Smooth muscle cell (in vitro differentiated cells): ENCODE results near the gene PHF20. TPM values are rescaled to one million over a fixed set of nuclear protein-coding genes. Genes with fewer than 3 reads are reported as not detected.
"Not testable (repeated sequence)": the region's sequence is repeated elsewhere in the genome, so short reads cannot be mapped to it uniquely, and the experiment has no call there.

Source experiments
- DNase-seq: peaks from one replicate; lab custom pipeline; 2025; ENCODE audit not compliant: unreplicated experiment; lab: John Stamatoyannopoulos, UW
- H2AFZ ChIP-seq: fragments of 200-600 bp; sonication (generic); 2 replicates; pipeline ENCODE4 v1.6.0; 2016; ENCODE audit warnings: antibody characterized with exemption, low read depth, mild to moderate bottlenecking
- H3F3A ChIP-seq: fragments of 200-600 bp; sonication (generic); 2 replicates; pipeline ENCODE4 v1.6.0; 2017; ENCODE audit warnings: antibody characterized with exemption, low read depth
- H3K27ac ChIP-seq: fragments of 200-600 bp; sonication (generic); 2 replicates; pipeline ENCODE4 v1.5.1; 2016; ENCODE audit warnings: low read depth, mild to moderate bottlenecking
- H3K27me3 ChIP-seq: fragments of 200-600 bp; sonication (generic); 2 replicates; pipeline ENCODE4 v1.6.1; 2016; ENCODE audit warnings: low read depth, mild to moderate bottlenecking
- H3K36me3 ChIP-seq: fragments of 200-600 bp; sonication (generic); 2 replicates; pipeline ENCODE4 v1.5.1; 2016; ENCODE audit warnings: low read depth
- H3K4me1 ChIP-seq: fragments of 200-600 bp; sonication (generic); 2 replicates; pipeline ENCODE4 v1.5.1; 2016; ENCODE audit warnings: low read depth
- H3K4me2 ChIP-seq: fragments of 200-600 bp; sonication (generic); 2 replicates; pipeline ENCODE4 v1.6.0; 2016; ENCODE audit warnings: mild to moderate bottlenecking
- H3K4me3 ChIP-seq: fragments of 200-600 bp; sonication (generic); 2 replicates; pipeline ENCODE4 v1.5.1; 2016; ENCODE audit warnings: mild to moderate bottlenecking
- H3K79me2 ChIP-seq: fragments of 200-600 bp; sonication (generic); 2 replicates; pipeline ENCODE4 v1.6.0; 2016; ENCODE audit warnings: low read depth, mild to moderate bottlenecking
- H3K9ac ChIP-seq: fragments of 200-600 bp; sonication (generic); 2 replicates; pipeline ENCODE4 v1.6.0; 2016; ENCODE audit warnings: low read depth
- H3K9me3 ChIP-seq: fragments of 200-600 bp; sonication (generic); replicated peaks from 2 replicates; pipeline ENCODE4 v1.5.1; 2016; ENCODE audit warnings: low read depth
- H4K20me1 ChIP-seq: fragments of 200-600 bp; sonication (generic); 2 replicates; pipeline ENCODE4 v1.6.0; 2016; ENCODE audit warnings: low read depth
- CTCF ChIP-seq: fragments of 200-600 bp; sonication (generic); IDR thresholded peaks from 2 replicates; pipeline ENCODE4 v1.5.1; 2017; ENCODE audit warnings: borderline replicate concordance, mild to moderate bottlenecking, antibody characterized with exemption; ENCODE audit not compliant: insufficient read depth, poor library complexity, severe bottlenecking
- WGBS: methylation state at CpG from one replicate; pipeline ENCODE4 v1.1.7; 2016; ENCODE audit warnings: low lambda C conversion rate; 5-methylcytosine and 5-hydroxymethylcytosine counted together
- polyA plus RNA-seq: library from polyadenylated mRNA; unstranded; fragments of >200 nt; fragmentation: Nextera tagmentation; extraction: Ambion mirVana; gene quantifications from 2 replicates; pipeline ENCODE4 v1.2.1, GENCODE V29; 2016
- total RNA-seq: library from RNA; depleted of rRNA; stranded (reverse); fragments of >200 nt; gene quantifications from 2 replicates; pipeline ENCODE4 v1.2.3, GENCODE V29; 2014

PHF20 gene
- total RNA-seq: 24.5 and 27.4 TPM in 2 replicates
- 23.3 and 23.7 TPM in 2 replicates for polyA plus RNA-seq

- 14% methylated on average over 30 of the region's 87 CpGs for WGBS
- Histone ChIP-seq H3K79me2 (peaks cover 46% of the 10 kb centered on the region), H3K9me3 (no peaks in the 10 kb centered on the region), H3K27me3 (no peaks in the 10 kb centered on the region), H3K4me1 (peaks cover 19% of the 10 kb centered on the region), H3F3A (peaks cover 24% of the 10 kb centered on the region), H4K20me1 (peaks cover 17% of the 10 kb centered on the region), H3K4me2 (peak within 1 kb of the TSS; percentile 92), H3K9ac (peak within 1 kb of the TSS; percentile 86), H3K4me3 (peak within 1 kb of the TSS; percentile 75), H3K27ac (peak within 1 kb of the TSS; percentile 68), H2AFZ (peak within 1 kb of the TSS; percentile 35), H3K36me3 (no peaks in the 10 kb centered on the region)
- no peak for TF ChIP-seq CTCF
- DNase-seq: peak; percentile 98
Observed at GRCh38 chr20:35771689-35772562, at the start of gene PHF20. PHF20 (plus strand) TSS chr20:35772015; CDS start chr20:35801523, 29,508 bp downstream.

GRCh38 chr20:35723275-35723639, 48.6 kb upstream of the PHF20 start:
- H3K4me3 ChIP-seq, H3K27me3 ChIP-seq, H3K4me1 ChIP-seq, H3K4me2 ChIP-seq, H3K9me3 ChIP-seq, H3K27ac ChIP-seq, H2AFZ ChIP-seq, H3K9ac ChIP-seq, DNase-seq: not testable (repeated sequence)
- Histone ChIP-seq H3K79me2 (peaks cover 97% of the 10 kb centered on the region), H4K20me1 (peaks cover 100% of the 10 kb centered on the region), H3K36me3 (peaks cover 60% of the 10 kb centered on the region), H3F3A (peaks cover 32% of the 10 kb centered on the region)
- 100% methylated on average over 4 of the region's 4 CpGs for WGBS

- peaks cover 97% of the 10 kb centered on the region for H3K79me2 ChIP-seq
- not testable (repeated sequence) for H3K9ac ChIP-seq, H3K27me3 ChIP-seq, H3K4me1 ChIP-seq, H3K4me3 ChIP-seq, DNase-seq, H3K27ac ChIP-seq, H2AFZ ChIP-seq, H3K4me2 ChIP-seq, H3K9me3 ChIP-seq
- H3F3A ChIP-seq: peaks cover 31% of the 10 kb centered on the region
- H4K20me1 ChIP-seq: peaks cover 100% of the 10 kb centered on the region
- peaks cover 65% of the 10 kb centered on the region for H3K36me3 ChIP-seq
- WGBS: 98% methylated on average over 12 of the region's 12 CpGs
Observed at GRCh38 chr20:35723652-35724320, 48.0 kb upstream of the PHF20 start.

GRCh38 chr20:35724321-35725230, 47.2 kb upstream of the PHF20 start:
- TF ChIP-seq CTCF: no peak
- Histone ChIP-seq H3K4me3 (no peak overlapping the region), H3K27ac (no peak overlapping the region), H3K79me2 (peaks cover 97% of the 10 kb centered on the region), H3F3A (peaks cover 30% of the 10 kb centered on the region), H3K4me2 (no peak overlapping the region), H3K9me3 (no peaks in the 10 kb centered on the region), H2AFZ (no peak overlapping the region), H4K20me1 (peaks cover 100% of the 10 kb centered on the region), H3K27me3 (no peaks in the 10 kb centered on the region), H3K4me1 (no peaks in the 10 kb centered on the region), H3K9ac (no peak overlapping the region), H3K36me3 (peaks cover 68% of the 10 kb centered on the region)
- WGBS: 92% methylated on average over 13 of the region's 13 CpGs
- DNase-seq: no peak
